HL-60 (cell line): Measurements from ENCODE around the gene GAB4.

ENCODE experiments used
- CTCF ChIP-seq: IDR thresholded peaks from one replicate; pipeline ENCODE4 v1.5.1; 2011; ENCODE audit warnings: low read length, control low read depth, inconsistent platforms; ENCODE audit not compliant: insufficient read depth
- POLR2AphosphoS5 ChIP-seq: IDR thresholded peaks from 2 replicates; pipeline ENCODE4 v1.6.1; 2012; ENCODE audit warnings: low read depth

- TF ChIP-seq CTCF (no peak), POLR2AphosphoS5 (no peak)
Observed at GRCh38 chr22:16956290-16956689, 51.7 kb downstream of the GAB4 start.
